ENCODE measurements around the gene POR.
"Not testable (repeated sequence)": the region's sequence is repeated elsewhere in the genome, so short reads cannot be mapped to it uniquely, and the experiment has no call there.

The POR gene

GRCh38 chr7:76008156-76008687, 93.3 kb downstream of the POR start:
- Histone ChIP-seq H3K4me3 (ENCODE audit: severe bottlenecking) (no peak overlapping the region), H3K9me3 (ENCODE audit: severe bottlenecking) (no peaks in the 10 kb centered on the region), H3K36me3 (ENCODE audit: low read depth) (peaks cover 5% of the 10 kb centered on the region; the same call in 1 of the 2 replicates), H3K27ac (ENCODE audit: poor library complexity, severe bottlenecking) (no peak overlapping the region), H3K27me3 (ENCODE audit: insufficient read depth, poor library complexity, severe bottlenecking) (no peaks in the 10 kb centered on the region), H3K4me1 (ENCODE audit: insufficient read depth, poor library complexity, severe bottlenecking) (no peaks in the 10 kb centered on the region)
- no peak for ATAC-seq (ENCODE audit: low read depth)
- no peak for TF ChIP-seq CTCF (IDR thresholded peaks at IDR 0.05; ENCODE audit: poor library complexity, severe bottlenecking)
- DNase-seq (ENCODE audit: low spot score): no peak

GRCh38 chr7:76009672-76010600, 95.0 kb downstream of the POR start:
- ATAC-seq (ENCODE audit: low read depth): no peak; the same call in 2 of the 3 replicates
- Histone ChIP-seq H3K4me1 (ENCODE audit: insufficient read depth, poor library complexity, severe bottlenecking) (no peaks in the 10 kb centered on the region), H3K36me3 (ENCODE audit: low read depth) (no peaks in the 10 kb centered on the region), H3K27ac (ENCODE audit: poor library complexity, severe bottlenecking) (no peak overlapping the region), H3K9me3 (ENCODE audit: severe bottlenecking) (no peaks in the 10 kb centered on the region), H3K27me3 (ENCODE audit: insufficient read depth, poor library complexity, severe bottlenecking) (no peaks in the 10 kb centered on the region), H3K4me3 (ENCODE audit: severe bottlenecking) (no peak overlapping the region)
- DNase-seq (ENCODE audit: low spot score): no peak
- no peak for TF ChIP-seq CTCF (IDR thresholded peaks at IDR 0.05; ENCODE audit: poor library complexity, severe bottlenecking)

- ATAC-seq (ENCODE audit: low read depth) (no peak), DNase-seq (ENCODE audit: low spot score) (no peak)
- Histone ChIP-seq H3K4me3 (ENCODE audit: severe bottlenecking) (no peak overlapping the region), H3K27ac (ENCODE audit: poor library complexity, severe bottlenecking) (no peak overlapping the region), H3K9me3 (ENCODE audit: severe bottlenecking) (no peaks in the 10 kb centered on the region), H3K27me3 (ENCODE audit: insufficient read depth, poor library complexity, severe bottlenecking) (no peaks in the 10 kb centered on the region), H3K4me1 (ENCODE audit: insufficient read depth, poor library complexity, severe bottlenecking) (no peaks in the 10 kb centered on the region), H3K36me3 (ENCODE audit: low read depth) (peaks cover 4% of the 10 kb centered on the region; the same call in 1 of the 2 replicates)
- no peak for TF ChIP-seq CTCF (IDR thresholded peaks at IDR 0.05; ENCODE audit: poor library complexity, severe bottlenecking)
These were observed 96.5 kb downstream of the POR start for GRCh38 chr7:76011442-76011861.

GRCh38 chr7:76016191-76016947, 101.4 kb downstream of the POR start:
- no peaks in the 10 kb centered on the region for H3K4me1 ChIP-seq (ENCODE audit: insufficient read depth, poor library complexity, severe bottlenecking)
- H3K27ac ChIP-seq (ENCODE audit: poor library complexity, severe bottlenecking): no peak overlapping the region
- no peaks in the 10 kb centered on the region for H3K9me3 ChIP-seq (ENCODE audit: severe bottlenecking)
- no peak for ATAC-seq (ENCODE audit: low read depth)
- TF ChIP-seq CTCF (IDR thresholded peaks at IDR 0.05; ENCODE audit: poor library complexity, severe bottlenecking): no peak
- peaks cover 13% of the 10 kb centered on the region for H3K36me3 ChIP-seq (ENCODE audit: low read depth)
- no peaks in the 10 kb centered on the region for H3K27me3 ChIP-seq (ENCODE audit: insufficient read depth, poor library complexity, severe bottlenecking)
- no peak for DNase-seq (ENCODE audit: low spot score)
- no peak overlapping the region for H3K4me3 ChIP-seq (ENCODE audit: severe bottlenecking)

GRCh38 chr7:76018520-76018919, 103.6 kb downstream of the POR start:
- H3K27ac ChIP-seq (ENCODE audit: poor library complexity, severe bottlenecking); ATAC-seq (ENCODE audit: low read depth); H3K4me3 ChIP-seq (ENCODE audit: severe bottlenecking); H3K4me1 ChIP-seq (ENCODE audit: insufficient read depth, poor library complexity, severe bottlenecking); H3K9me3 ChIP-seq (ENCODE audit: severe bottlenecking); DNase-seq (ENCODE audit: low spot score); H3K27me3 ChIP-seq (ENCODE audit: insufficient read depth, poor library complexity, severe bottlenecking): not testable (repeated sequence)
- H3K36me3 ChIP-seq (ENCODE audit: low read depth): peaks cover 17% of the 10 kb centered on the region

All from RWPE2 (cell line).